Endothelial cell of umbilical vein (primary cell): ENCODE results near the gene DHRS4. TPM values are rescaled to one million over a fixed set of nuclear protein-coding genes. Genes with fewer than 3 reads are reported as not detected.

Experiments
- BruUV-seq: library from RNA; stranded (reverse); fragments of 400-500 nt; replicated peaks from 2 replicates; lab custom pipeline; 2021; lab: Mats Ljungman, UMichigan
- CTCF ChIA-PET: fragments of 300-600, 350-600 bp; sonication (Branson Sonifier 250); formaldehyde crosslinking; loops from one replicate; lab custom pipeline; 2021; ENCODE audit warnings: antibody characterized with exemption, inconsistent platforms; lab: Charles Lee
- POLR2A ChIA-PET: fragments of 300-600, 350-600 bp; sonication (Branson Sonifier 250); formaldehyde crosslinking; loops from one replicate; lab custom pipeline; 2021; ENCODE audit warnings: antibody characterized with exemption, inconsistent platforms; lab: Charles Lee
- DNase-seq: peaks from one replicate; pipeline ENCODE4 v3.0.0-alpha.2; 2011; ENCODE audit warnings: low read depth, low spot score
- FAIRE-seq: peaks from 2 replicates; lab custom pipeline; 2011; peaks lifted over from hg19 to GRCh38; lab: Jason Lieb, UNC
- H2AFZ ChIP-seq: 2 replicates; pipeline ENCODE4 v1.6.0; 2012; ENCODE audit warnings: low read depth, low read length, control low read depth, inconsistent platforms
- H3K27ac ChIP-seq: 2 replicates; pipeline ENCODE4 v1.5.1; 2011; ENCODE audit warnings: low read depth, mild to moderate bottlenecking, control low read depth, low read length, moderate library complexity; ENCODE audit not compliant: insufficient read depth
- H3K27me3 ChIP-seq, 2 experiments: 2 replicates each; pipeline versions ENCODE4 v1.6.0 to v1.6.1; 2011; ENCODE audit warnings: low read length in 2 of 2, mixed read lengths in 1 of 2; ENCODE audit not compliant: control insufficient read depth in 2 of 2, insufficient read depth in 2 of 2
- H3K36me3 ChIP-seq, 2 experiments: 2 replicates in 1 of 2; 3 replicates in 1 of 2; pipeline ENCODE4 v1.5.1; 2011; ENCODE audit warnings: low read length in 2 of 2, mild to moderate bottlenecking in 1 of 2, moderate library complexity in 1 of 2; ENCODE audit not compliant: control insufficient read depth in 2 of 2, insufficient read depth in 2 of 2; ENCODE audit errors: extremely low read depth in 1 of 2
- H3K4me1 ChIP-seq: 3 replicates; pipeline ENCODE4 v1.5.1; 2011; ENCODE audit warnings: mild to moderate bottlenecking, low read length; ENCODE audit not compliant: control insufficient read depth, insufficient read depth; ENCODE audit errors: extremely low read depth
- H3K4me2 ChIP-seq: 2 replicates; pipeline ENCODE4 v1.6.1; 2011; ENCODE audit warnings: low read length, control low read depth, mixed read lengths; ENCODE audit not compliant: insufficient read depth
- H3K4me3 ChIP-seq, 3 experiments: fragments of 200-600 bp in 1 of 3; sonication (generic), shearing (Covaris generic) in 1 of 3; replicated peaks in 1 of 3; 2 replicates each; pipeline ENCODE4 v1.5.1; 2011 to 2016; ENCODE audit warnings: control low read depth in 3 of 3, low read length in 3 of 3, mild to moderate bottlenecking in 2 of 3, inconsistent platforms in 1 of 3, low read depth in 1 of 3, moderate library complexity in 1 of 3; ENCODE audit not compliant: insufficient read depth in 1 of 3
- H3K79me2 ChIP-seq: 2 replicates; pipeline ENCODE4 v1.6.0; 2012; ENCODE audit warnings: low read length, inconsistent platforms; ENCODE audit not compliant: control insufficient read depth, insufficient read depth
- H3K9ac ChIP-seq: replicated peaks from 2 replicates; pipeline ENCODE3; 2011; ENCODE audit warnings: low read length, control low read depth; ENCODE audit not compliant: insufficient read depth; ENCODE audit errors: extremely low read depth
- H3K9me1 ChIP-seq: replicated peaks from 3 replicates; pipeline ENCODE4 v1.6.0; 2011; ENCODE audit warnings: mild to moderate bottlenecking, low read length; ENCODE audit not compliant: control insufficient read depth, insufficient read depth; ENCODE audit errors: extremely low read depth
- H3K9me3 ChIP-seq: replicated peaks from 2 replicates; pipeline ENCODE4 v1.5.1; 2012; ENCODE audit warnings: low read length, inconsistent platforms; ENCODE audit not compliant: control insufficient read depth, insufficient read depth
- H4K20me1 ChIP-seq: replicated peaks from 2 replicates; pipeline ENCODE3; 2011; ENCODE audit warnings: mild to moderate bottlenecking, low read length; ENCODE audit not compliant: control insufficient read depth, insufficient read depth; ENCODE audit errors: extremely low read depth
- EZH2 ChIP-seq: IDR thresholded peaks from 2 replicates; pipeline ENCODE4 v1.6.1; 2012; ENCODE audit warnings: borderline replicate concordance, low read depth, mild to moderate bottlenecking, moderate library complexity, low read length, inconsistent platforms; ENCODE audit not compliant: severe bottlenecking
- FOS ChIP-seq: IDR thresholded peaks from 2 replicates; pipeline ENCODE4 v1.6.1; 2011; ENCODE audit warnings: mild to moderate bottlenecking, low read length, moderate library complexity, borderline replicate concordance; ENCODE audit not compliant: insufficient read depth
- GATA2 ChIP-seq: IDR thresholded peaks from 2 replicates; pipeline ENCODE4 v1.7.0; 2011; ENCODE audit warnings: low read depth, mild to moderate bottlenecking, moderate library complexity, mixed read lengths, low read length; ENCODE audit not compliant: insufficient read length, insufficient read depth
- JUN ChIP-seq: IDR thresholded peaks from 2 replicates; pipeline ENCODE4 v1.6.1; 2011; ENCODE audit warnings: borderline replicate concordance, low read depth; ENCODE audit not compliant: insufficient read length, insufficient read depth
- MYC ChIP-seq: IDR thresholded peaks from one replicate; pipeline ENCODE4 v1.6.1; 2011; ENCODE audit warnings: mild to moderate bottlenecking, low read depth, low read length
- POLR2A ChIP-seq: IDR thresholded peaks from 2 replicates; pipeline ENCODE4 v1.6.1; 2012; ENCODE audit warnings: low read depth, mild to moderate bottlenecking, control low read depth, low read length
- POLR2AphosphoS5 ChIP-seq: IDR thresholded peaks from 2 replicates; pipeline ENCODE4 v1.6.1; 2012; ENCODE audit warnings: low read depth, mild to moderate bottlenecking, control low read depth, low read length, moderate library complexity; ENCODE audit not compliant: insufficient read depth
- dilution Hi-C: fragments of 300-500 bp; cut with MboI; formaldehyde crosslinking; loops from one replicate; pipeline ENCODE4 v1.15.0; 2019; ENCODE audit warnings: low sequenced_read_pairs; ENCODE audit not compliant: extremely low pct_ligation_motif_present
- intact Hi-C: fragments of 100-400 bp; cut with micrococcal nuclease; formaldehyde crosslinking; loops from one replicate; pipeline ENCODE4 v1.10.0; 2022
- polyA plus RNA-seq, 4 experiments: library from polyadenylated mRNA; depleted of rRNA in 3 of 4; stranded (reverse) in 3 of 4; unstranded in 1 of 4; fragments of >200 nt; gene quantifications; 2 replicates each; pipeline versions ENCODE4 v1.2.1 to v1.2.3, GENCODE V29; 2011 to 2012; ENCODE audit warnings: missing spikeins in 1 of 4
- total RNA-seq: library from RNA; stranded (reverse); gene quantifications from 2 replicates; pipeline ENCODE4 v1.2.3, GENCODE V29; 2021
- TF ChIP-seq, protein P1 (sequence below): IDR thresholded peaks from 2 replicates; pipeline ENCODE4 v1.6.1; 2011; ENCODE audit not compliant: insufficient read depth, insufficient read length
- TF ChIP-seq, protein P2 (sequence below), 2 donors: IDR thresholded peaks; 1 replicate in 1 of 2; 2 replicates in 1 of 2; pipeline ENCODE4 v1.5.1; 2011; ENCODE audit warnings: low read length in 2 of 2, mild to moderate bottlenecking in 2 of 2, moderate library complexity in 2 of 2, control low read depth in 1 of 2, inconsistent platforms in 1 of 2, low read depth in 1 of 2; ENCODE audit not compliant: insufficient read depth in 1 of 2; ENCODE audit errors: extremely low read depth in 1 of 2

Gene DHRS4
- total and polyA plus RNA-seq, 2 donors (not counting 3 experiments of a cell fraction or from before 2014, with no cell fraction given): 19.2 to 32.0 TPM

DNA sequence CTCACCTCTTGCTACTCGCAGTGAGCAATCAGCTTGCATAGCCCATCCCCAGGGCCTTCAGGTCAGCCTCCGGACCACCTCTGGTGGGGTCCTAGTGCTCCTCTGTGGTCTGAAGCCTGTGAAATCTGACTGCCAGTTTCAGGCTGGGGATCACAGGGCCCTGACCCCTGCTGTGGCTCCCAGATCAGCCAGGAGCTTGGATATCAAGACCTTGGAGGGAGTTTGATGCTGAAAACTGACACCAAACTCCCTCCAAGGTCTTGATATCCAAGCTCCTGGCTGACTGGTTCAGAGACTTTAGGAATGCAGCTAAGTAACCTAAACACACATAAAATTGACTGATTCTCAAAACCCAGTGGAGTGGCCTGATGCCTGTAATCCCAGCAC is 19.8 kb upstream of the DHRS4 start:
- no peaks in the 10 kb centered on the region for H3K27me3 ChIP-seq
- no peak overlapping the region for H3K27ac ChIP-seq
- intact Hi-C loops: no loop called here
- no peak overlapping the region for H3K4me2 ChIP-seq
- FAIRE-seq: no peak
- TF ChIP-seq EZH2 (no peak), POLR2AphosphoS5 (no peak), MYC (no peak), JUN (no peak), FOS (no peak), POLR2A (no peak), GATA2 (no peak)
- TF ChIP-seq, protein P1, sequence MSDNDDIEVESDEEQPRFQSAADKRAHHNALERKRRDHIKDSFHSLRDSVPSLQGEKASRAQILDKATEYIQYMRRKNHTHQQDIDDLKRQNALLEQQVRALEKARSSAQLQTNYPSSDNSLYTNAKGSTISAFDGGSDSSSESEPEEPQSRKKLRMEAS: no peak
- TF ChIP-seq, protein P2, sequence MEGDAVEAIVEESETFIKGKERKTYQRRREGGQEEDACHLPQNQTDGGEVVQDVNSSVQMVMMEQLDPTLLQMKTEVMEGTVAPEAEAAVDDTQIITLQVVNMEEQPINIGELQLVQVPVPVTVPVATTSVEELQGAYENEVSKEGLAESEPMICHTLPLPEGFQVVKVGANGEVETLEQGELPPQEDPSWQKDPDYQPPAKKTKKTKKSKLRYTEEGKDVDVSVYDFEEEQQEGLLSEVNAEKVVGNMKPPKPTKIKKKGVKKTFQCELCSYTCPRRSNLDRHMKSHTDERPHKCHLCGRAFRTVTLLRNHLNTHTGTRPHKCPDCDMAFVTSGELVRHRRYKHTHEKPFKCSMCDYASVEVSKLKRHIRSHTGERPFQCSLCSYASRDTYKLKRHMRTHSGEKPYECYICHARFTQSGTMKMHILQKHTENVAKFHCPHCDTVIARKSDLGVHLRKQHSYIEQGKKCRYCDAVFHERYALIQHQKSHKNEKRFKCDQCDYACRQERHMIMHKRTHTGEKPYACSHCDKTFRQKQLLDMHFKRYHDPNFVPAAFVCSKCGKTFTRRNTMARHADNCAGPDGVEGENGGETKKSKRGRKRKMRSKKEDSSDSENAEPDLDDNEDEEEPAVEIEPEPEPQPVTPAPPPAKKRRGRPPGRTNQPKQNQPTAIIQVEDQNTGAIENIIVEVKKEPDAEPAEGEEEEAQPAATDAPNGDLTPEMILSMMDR (IDR thresholded peaks at IDR 0.05; ENCODE audit: extremely low read depth in 1 of 2, insufficient read depth in 1 of 2, low read depth in 1 of 2, low read length in 2 of 2): no peak
- H3K9me1 ChIP-seq: no peaks in the 10 kb centered on the region
- ChIA-PET POLR2A (no interaction called here), CTCF (interaction anchor here (1.0 to 5.4 kb wide), 4 partner anchors 18 to 302 kb away, joined by 3 to 60 read pairs (median 5); no protein-coding TSS in a partner anchor)
- dilution Hi-C loops: no loop called here
- H3K36me3 ChIP-seq: no peaks in the 10 kb centered on the region
- H3K4me3 ChIP-seq: no peak overlapping the region
- no peak overlapping the region for H3K9ac ChIP-seq
- H3K79me2 ChIP-seq: no peaks in the 10 kb centered on the region
- no TSS peak for BruUV-seq
- no peak for DNase-seq
- no peaks in the 10 kb centered on the region for H3K9me3 ChIP-seq
- H4K20me1 ChIP-seq: no peaks in the 10 kb centered on the region
- H3K4me1 ChIP-seq: no peaks in the 10 kb centered on the region
- no peak overlapping the region for H2AFZ ChIP-seq
